GM10266 (cell line): ENCODE measurements around the gene FBXL17.

Experiments used
- DNase-seq: peaks from one replicate; pipeline ENCODE4 v3.0.0; 2012; ENCODE audit errors: extremely low spot score
- CTCF ChIP-seq: IDR thresholded peaks from 2 replicates; pipeline ENCODE4 v1.5.1; 2012; ENCODE audit warnings: mild to moderate bottlenecking, low read depth; ENCODE audit not compliant: control insufficient read depth, insufficient read depth; ENCODE audit errors: missing control alignments

Gene FBXL17

GRCh38 chr5:107985144-107985543, 396.8 kb downstream of the FBXL17 start:
- TF ChIP-seq CTCF = no peak
- no peak for DNase-seq

GRCh38 chr5:107982703-107983425, 399.0 kb downstream of the FBXL17 start:
- TF ChIP-seq CTCF = no peak
- no peak for DNase-seq

GRCh38 chr5:107980923-107981692, 400.8 kb downstream of the FBXL17 start:
- no peak for TF ChIP-seq CTCF
- no peak for DNase-seq

GRCh38 chr5:107979900-107980299, 402.0 kb downstream of the FBXL17 start:
- no peak for TF ChIP-seq CTCF
- peak; percentile 6 for DNase-seq

- no peak for DNase-seq
- TF ChIP-seq CTCF = no peak
Observed at GRCh38 chr5:107979291-107979690, 402.6 kb downstream of the FBXL17 start.

- TF ChIP-seq CTCF = no peak
Observed at GRCh38 chr5:107977550-107978071, 404.3 kb downstream of the FBXL17 start.

GRCh38 chr5:107975568-107975967, 406.3 kb downstream of the FBXL17 start:
- no peak for TF ChIP-seq CTCF
- DNase-seq = no peak

More at GRCh38 chr5:107977550-107978071, 404.3 kb downstream of the FBXL17 start:
- no peak for DNase-seq
